Non-pigmented ciliary epithelial cell (primary cell): ENCODE measurements around the gene NAB1.
"Not testable (repeated sequence)": the region's sequence is repeated elsewhere in the genome, so short reads cannot be mapped to it uniquely, and the experiment has no call there.

Source experiments
- DNase-seq: peaks from one replicate; pipeline ENCODE4 v3.0.0-alpha.2; 2010; ENCODE audit warnings: low read depth

The NAB1 gene

DNA sequence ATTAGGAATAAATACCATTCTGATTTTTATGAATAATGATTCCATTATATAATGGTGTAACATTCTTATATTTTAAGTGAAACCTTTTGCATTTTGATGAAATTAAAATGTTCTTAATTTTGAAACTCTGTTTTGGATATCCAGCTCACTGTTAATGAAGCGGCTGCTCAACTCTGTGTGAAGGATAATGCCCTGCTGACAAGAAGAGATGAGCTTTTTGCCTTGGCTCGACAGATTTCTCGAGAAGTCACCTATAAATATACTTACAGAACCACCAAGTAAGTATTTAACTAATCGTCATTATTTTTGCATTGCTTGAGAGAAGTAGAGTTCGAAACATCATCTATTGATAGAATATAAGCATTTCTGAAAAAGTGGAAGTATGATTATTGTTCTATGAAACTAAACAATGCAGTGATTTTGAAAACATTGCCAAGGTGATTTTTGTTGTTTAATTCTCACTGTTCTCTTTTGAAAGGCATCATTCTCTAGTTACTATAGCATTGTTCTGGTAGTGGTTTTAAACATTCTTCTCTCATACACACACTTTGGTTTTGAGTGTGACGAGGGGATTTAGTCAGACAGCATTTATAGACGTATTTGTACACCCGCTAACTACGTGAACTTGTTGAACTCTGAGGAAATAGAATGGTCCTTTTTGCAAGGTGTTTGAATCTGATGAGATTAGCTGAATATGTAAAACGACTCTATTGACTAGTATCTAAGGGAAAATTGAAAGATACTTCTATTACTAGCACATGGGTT is 21.5 kb downstream of the NAB1 start:
- DNase-seq, result no peak

DNA sequence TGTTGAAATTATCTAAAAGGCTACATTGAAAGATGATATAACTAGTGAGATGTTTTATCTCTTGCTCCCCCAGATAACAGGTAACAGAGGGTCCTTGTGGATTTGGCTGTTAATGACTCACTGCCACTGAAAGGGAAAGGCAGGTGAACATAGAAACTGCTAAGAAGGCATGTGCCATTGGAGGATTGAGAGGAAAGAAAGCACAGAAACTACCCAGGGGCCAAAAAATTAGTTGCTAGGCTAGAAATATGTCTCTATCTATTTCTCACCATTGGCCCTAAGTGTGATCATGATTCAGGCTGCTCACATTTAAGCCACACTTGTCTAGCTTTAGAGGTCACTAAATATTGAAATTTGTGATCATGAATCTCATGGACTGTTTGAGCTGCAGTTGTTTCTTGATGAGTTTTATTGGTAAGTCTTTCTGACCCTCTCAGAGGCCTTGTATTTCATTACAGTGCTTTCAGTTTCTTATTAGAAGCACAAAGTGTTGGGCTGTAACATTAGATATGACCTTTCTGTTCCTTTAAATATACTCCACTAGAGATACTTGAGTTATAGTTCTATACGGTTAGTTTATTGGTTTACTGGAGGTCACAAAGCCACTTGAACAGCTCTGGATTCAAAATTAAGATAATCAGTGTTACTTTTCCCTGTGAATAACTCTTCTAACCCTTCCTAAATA is 26.2 kb downstream of the NAB1 start:
- no peak for DNase-seq

DNA sequence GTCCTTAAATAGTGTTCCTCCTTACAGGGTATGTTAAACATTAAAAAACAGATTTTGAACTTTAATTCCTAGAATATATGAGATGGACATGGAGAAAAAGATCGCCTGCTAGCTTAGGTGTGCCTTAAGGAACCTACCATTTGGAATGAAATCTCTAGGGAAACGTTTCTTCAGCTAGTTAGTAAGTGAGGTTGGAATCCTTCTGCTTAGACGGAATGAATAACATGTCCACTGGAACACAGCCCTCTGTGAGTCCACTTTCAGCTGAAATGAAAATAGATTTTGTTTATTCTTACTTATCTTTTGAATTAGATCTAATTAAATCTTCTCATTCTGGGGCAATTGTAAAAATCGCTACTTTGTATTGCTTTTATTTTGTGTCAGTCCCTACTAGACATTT is 28.4 kb downstream of the NAB1 start:
- DNase-seq, result no peak

DNA sequence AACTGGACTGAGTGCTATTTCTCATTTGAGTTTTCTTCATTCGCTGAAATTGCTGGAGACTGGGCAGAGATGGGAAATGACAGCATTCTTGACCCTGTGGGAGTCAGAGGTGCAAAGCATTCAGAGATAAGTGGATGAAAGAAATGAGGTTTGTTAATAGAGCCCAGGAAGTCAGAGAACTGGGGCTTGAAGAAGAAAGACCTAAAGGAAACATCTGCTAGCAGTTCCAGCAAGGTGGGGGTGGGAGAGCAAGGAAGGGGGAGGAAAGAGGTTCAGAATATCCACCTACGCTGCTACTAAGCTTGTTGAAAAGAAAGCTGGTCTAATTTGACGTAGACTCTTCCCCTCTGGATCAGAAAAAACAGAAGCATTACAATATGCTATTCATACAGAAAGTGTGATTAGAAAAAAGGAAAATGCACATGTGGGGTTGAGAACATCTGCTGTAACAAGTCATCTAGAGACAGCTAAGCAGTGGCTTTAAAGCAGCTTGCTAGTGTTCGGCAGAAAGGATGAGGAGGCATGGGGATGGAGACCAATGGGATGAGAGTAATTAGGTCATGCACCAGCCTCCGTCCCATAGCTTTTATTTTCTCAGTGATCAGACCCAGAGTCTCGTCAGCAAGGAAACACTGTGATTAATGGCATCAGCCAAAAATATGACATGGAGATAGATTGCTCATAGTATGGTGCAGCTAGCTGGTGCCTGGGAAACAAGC is 29.7 kb downstream of the NAB1 start:
- DNase-seq, result peak; percentile 22

DNA sequence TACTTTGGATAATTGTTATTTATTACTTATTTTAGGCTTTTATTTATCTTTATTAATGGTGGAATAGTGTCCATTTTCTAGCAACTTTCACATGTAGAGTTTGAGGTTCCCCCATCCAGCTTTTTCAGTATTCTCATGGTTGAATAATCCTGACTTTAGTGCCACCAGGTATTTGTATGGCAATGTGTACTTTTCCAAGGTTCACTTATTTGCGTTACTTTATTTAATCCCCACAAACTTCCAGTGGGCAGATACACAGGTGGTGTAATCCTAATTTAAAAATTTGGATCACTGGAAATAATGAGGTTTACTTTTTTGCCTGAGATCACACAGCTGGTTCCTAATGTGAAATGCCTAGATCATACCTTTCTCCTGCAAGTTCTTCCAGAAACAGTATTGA is 30.5 kb downstream of the NAB1 start:
- no peak for DNase-seq

DNA sequence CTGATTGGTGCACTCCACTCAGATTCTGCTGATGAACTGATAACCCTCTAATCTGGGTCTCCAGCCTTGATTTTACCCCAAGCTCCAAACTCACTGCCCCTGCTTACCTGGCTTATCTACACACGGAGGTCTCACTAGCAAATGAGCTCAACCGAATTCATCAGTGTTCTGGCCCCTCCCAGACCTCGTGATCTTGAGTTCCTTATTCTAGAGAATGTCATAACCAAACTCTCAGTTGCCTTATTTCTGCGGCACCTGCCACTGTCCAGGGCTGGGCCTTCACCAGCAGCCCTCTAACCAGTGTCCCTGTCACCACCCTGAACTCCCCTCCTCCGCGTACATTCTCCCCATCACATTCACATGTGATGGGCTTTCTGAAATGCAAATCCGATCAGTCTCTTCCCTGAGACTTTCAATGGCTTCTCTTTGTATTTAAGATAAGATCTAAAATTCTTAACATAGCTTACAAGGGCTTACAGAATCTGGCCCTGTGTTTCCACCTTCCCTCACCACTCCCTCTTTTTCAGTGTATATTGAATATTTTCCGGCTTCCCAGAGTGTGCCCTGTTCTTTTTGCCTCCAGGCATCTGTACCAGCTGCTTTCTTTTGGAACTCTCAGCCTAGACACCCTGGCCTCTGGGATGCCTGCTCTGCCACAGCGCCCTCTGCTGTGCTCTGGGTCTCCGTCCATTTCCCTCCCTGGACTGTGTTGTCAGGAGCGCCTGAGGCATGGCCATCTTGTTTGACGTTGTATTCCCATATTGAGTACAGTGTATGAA is 31.1 kb downstream of the NAB1 start:
- DNase-seq, result no peak

DNA sequence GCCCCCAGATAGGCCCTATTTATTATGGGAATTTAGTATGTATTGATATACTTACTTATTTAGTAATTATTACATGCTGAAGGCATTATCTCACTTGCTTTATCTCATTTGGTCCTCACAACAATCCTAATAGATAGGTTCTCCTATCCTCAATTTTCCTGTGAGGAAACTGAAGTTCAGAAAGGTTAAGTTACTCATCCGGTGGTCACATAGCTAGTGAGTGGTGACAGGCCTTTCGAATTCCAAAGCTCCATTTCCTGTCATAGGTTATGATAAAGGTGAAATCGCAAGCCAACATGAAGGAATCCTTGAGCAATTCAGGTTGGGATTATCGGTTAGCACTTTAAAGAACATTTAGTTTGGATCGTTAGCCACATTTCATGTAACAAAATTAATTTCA is 33.3 kb downstream of the NAB1 start:
- peak; percentile 23 for DNase-seq

DNA sequence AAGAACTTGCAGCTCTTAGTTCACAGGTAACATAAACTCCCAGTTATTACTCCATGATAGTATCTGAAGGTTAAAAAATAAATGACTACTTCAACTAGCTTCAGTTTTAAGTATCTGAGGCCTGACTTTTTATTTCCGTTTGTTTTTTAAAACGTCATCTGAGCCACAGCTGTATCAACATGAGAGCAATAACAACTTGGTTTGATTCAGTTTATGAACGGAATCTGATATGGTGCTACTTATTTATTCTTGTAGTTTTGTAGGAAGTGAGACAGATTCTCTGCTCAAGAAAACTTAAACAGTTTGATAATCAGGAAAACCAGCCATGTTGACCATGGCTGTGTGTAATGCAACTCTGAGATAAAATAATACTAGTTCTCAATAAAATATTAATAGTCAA is 34.9 kb downstream of the NAB1 start:
- DNase-seq, result no peak

DNA sequence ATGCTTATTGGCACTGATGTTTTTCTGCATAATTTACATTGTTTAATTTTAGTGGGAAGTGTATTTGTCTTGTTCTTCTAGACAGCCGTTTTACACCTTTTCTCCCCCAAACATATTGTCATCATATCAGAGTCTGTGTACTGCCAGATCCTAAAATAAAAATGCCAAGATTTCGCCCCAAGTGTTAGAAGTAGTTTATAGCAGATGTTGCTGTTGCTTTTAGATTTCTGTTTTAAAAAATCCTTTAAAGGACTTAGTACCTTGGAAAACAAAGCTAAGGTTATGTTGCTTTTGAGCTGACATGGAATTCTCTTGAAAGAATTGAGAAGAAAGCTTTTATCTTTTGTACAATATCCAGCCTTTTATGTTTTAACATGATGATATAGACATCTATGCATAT is 36.0 kb downstream of the NAB1 start:
- DNase-seq, result no peak

DNA sequence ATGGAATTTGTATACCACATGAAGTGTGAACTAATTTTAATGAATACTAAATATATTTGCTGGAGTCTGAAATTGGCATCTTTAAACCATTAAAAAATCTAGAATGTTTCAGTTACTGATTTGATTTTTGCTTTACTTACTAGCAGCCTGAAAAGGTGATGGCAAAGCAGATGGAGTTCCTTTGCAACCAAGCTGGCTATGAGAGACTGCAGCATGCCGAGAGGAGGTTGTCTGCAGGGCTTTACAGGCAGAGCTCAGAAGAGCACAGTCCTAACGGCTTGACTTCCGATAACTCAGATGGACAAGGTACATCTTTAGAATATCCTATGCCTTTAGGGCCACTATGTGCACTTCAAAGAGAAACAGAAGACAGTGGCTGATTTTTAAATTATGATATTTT is 36.5 kb downstream of the NAB1 start:
- no peak for DNase-seq

DNA sequence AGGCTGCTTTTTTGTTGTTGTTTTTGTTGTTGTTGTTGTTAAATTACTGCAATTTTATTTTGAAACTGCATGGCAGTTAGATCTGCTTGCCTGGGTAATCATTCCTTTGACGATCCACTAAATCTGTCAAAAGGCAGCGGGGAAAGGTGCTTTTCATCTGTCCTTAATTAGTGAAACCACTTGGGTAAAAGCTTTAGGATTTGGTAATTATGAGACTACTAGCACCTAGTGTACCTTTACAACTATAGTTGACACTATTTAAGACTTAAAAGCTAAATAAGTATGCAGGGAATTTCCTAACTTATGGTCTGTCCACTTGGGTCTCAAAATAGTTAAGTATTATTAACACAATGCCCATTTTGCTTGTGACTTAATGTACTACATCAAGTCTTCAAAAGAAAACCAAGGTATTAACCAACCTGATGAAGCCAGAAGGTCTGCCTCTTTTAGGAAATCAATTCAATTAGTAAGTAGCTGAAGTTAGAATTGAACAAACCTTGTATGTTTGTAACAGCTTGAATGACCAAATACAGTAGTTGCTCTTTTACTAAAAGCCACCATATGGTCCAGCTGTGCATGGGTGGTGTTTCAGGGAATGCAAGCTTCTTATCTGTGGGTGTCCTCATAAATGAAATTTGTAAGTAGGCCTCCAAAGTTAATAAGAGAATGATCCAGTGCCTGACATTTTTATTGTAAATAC is 44.8 kb downstream of the NAB1 start:
- DNase-seq, result no peak

DNA sequence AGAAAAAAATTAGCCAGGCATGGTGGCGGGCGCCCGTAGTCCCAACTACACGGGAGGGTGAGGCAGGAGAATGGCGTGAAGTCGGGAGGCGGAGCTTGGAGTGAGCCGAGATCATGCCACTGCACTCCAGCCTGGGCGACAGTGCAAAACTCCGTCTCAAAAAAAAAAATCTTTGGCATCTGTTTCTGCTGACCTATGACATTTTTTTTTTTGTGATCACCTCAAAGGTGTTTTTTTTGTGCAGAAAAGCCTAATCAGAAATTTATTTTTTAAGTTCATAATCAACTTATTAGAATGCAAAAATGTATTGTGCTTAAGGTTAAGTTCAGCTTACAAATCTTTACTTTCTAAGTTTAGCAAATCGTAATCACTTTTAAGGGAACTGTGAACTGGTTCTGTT is 45.6 kb downstream of the NAB1 start:
- no peak for DNase-seq

DNA sequence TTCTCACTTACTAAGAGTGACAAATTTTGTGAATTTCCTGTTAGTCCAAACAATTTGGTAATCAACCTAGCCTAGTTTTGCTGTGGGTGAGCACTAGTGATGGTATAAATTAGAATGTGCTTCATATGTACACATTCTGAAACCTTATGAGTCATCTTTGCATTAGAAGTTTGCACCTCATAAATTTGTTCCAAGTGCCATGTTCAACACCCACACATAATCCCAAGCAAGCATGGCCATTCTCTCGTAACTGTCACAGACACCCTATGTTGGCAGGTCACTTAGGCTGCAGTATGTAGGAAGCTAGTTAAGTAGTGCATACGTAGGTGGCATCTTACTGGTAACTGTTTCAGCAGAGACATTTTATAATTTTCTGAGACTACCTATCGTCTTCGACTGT is 46.9 kb downstream of the NAB1 start:
- no peak for DNase-seq

DNA sequence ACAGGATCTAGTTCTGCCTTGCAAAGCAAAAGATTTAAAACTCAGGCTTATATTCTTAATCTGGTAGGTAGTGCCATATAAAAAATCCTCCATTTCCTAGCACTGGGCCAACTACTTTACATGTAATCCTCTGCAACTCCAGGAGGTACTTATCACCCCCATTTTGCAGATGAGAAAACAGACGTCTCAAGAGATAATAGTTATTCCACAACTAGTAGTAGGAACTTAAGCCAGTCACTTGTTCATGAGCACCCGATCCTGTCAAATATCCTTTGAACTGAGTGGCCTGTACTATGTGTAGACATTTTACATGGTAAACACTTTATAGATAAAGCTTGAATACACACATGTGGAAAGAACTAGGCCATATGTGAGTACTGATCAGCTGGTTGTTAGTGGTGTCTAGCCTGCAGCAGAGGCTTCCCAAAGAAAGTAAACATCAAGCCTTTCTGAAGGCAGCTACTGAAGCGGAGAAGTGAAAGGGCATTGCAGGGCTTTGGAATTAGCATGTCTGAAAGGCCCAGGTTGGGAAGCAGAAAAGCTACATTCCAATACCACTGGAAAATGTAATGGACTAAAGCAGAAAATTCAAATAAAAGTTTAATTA is 48.0 kb downstream of the NAB1 start:
- no peak for DNase-seq

DNA sequence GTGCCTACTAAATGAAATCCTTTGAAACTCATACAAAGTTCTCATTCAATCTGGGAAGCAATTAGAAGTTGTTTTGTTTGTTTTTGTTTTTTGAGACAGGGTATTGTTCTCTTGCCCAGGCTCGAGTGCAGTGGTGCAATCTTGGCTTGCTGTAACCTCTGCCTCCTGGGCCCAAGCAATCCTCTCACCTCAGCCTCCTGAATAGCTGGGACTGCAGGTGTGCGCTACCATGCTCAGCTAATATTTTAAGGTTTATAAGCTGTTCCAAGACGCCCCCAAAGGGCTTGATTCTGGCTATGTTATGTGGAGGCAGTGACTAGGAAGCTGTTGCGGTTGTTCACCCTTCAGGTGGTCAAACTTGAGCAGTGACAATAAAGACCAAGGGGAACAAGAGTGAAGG is 48.5 kb downstream of the NAB1 start:
- no peak for DNase-seq

DNA sequence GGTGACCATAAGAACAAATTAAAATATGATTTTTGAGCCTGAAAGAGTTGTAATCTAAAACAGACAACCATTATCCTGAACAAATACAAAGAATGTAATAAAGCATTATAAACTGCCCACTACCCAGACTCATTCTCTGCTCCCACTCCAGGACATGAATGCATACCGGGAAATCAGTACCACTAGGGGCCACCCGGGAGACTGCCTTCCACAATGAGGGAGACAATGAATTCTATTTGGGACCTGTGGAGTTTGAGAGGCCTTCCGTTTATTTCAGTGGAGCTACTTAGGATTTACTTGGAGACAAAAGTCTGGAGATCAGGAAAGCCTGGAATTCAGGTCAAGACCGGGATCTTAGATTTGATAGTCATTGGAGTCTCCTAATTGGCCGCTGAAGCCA is 50.0 kb downstream of the NAB1 start:
- no peak for DNase-seq

DNA sequence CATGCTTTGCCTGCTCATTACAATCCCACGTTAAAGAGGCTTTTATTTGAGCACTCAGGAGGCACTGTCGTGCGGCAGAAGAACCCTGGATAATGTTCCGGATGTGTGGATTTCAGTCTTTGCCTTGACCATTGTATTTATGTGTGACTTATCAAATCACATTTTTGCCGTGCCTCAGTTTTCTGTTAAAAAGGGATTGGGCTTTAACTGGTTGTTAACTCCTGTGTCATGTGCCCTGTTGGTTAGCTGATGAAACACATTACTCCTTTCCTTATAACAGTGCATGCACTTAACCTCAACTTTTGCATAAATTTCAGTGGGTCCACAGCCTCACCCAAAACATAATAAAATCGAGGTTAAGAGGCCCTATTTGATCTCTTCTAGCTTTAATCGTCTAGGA is 52.7 kb downstream of the NAB1 start:
- DNase-seq, result no peak

DNA sequence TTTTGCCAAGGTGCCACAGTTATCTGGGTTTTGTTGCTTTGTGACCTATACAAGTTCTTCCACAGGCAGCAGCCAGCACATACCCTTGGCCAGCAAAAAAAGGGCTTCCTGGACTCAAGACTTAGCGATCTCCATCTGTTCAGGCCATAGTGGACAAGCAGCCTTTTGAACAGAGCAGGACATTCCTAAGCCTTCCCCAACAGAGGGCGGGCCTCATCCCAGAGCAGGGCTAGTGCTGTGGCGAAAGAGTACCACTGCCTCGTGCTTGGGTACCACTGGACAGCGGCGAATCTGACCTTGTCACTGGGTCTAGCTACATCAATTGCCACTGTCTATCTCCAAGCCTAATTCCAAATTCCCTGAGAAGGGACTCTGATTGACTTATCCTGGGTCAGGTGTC is 56.4 kb downstream of the NAB1 start:
- DNase-seq, result no peak

DNA sequence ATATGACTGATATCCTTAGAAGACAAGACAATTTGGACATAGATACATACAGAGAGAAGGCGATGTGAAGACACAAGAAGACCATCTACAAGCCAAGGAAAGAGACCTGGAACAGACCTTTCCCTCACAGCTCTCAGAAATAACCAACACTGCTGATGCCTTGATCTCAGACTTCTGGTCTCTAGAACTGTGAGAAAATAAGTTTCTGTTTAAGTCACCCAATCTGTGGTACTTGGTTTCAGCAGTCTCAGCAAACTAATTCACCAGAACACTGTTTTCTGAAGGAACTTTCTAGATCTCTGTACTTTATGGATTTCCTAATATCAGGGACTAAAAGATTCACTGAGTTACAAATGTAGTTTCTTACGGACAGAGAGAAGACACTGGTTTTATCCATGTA is 58.8 kb downstream of the NAB1 start:
- DNase-seq, result no peak

DNA sequence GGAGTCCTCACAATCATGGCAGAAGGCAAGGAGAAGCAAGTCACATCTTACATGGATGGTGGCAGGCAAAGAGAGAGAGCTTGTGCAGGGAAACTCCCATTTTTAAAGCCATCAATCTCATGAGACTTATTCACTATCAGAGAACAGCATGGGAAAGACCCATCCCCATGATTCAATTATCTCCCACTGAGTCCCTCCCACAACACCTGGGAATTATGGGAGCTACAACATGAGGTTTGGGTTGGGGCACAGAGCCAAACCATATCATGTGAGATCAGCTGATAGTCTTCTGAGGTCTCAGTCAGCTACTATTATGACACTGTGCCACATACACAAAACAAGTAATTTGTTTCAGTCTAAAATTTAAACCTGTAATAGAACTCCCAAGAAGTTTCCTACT is 59.8 kb downstream of the NAB1 start:
- DNase-seq, result not testable (repeated sequence)

DNA sequence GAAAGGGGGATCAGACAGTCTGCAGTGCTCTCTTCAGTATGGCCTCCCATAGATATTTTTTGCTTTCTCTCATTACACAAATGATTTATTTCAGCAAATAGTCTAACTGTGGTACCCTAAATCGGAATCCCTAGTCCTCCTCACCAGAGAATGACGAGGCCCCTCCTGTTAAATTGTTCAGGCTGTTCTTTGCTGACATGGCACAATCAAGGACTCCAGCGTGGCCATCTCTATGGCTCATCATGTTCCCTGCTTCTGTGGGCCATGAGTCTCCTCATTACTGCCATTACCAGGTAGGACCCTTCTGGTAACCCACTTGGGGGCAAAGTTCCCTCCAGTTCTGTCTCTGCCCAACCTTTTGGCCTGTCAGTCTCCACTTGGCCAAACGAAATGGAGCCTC is 62.2 kb downstream of the NAB1 start:
- DNase-seq, result no peak

DNA sequence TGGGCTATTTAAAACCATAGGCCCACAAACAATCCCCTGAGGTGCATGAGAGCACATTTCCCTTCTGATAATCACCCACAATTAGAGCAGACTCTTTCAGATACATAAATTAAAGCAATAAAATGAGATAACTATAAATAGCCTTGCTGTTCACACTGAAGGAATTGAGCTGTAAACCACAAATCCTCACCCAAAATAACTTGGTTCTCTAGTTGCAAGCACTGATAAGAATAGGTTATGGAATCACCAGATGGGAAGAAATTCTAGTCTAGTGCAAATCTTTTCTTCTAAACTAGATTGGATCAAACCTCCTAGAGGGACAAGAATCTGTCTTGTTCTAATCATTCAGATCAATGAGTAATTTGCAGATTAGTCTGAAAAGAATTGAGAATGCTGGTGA is 64.6 kb downstream of the NAB1 start:
- DNase-seq, result no peak
